BJ (cell line): ENCODE data around the gene FBRSL1. TPM values are rescaled to one million over a fixed set of nuclear protein-coding genes. Genes with fewer than 3 reads are reported as not detected.

Source experiments
- CTCF ChIA-PET: fragments of 350-600 bp; formaldehyde crosslinking; extraction: SDS; loops from one replicate; lab custom pipeline; 2021; ENCODE audit warnings: antibody characterized with exemption, inconsistent platforms; lab: Yijun Ruan, JAX
- POLR2A ChIA-PET: fragments of 300-600 bp; sonication (Branson Sonifier 250); formaldehyde crosslinking; extraction: SDS; loops from one replicate; lab custom pipeline; 2021; ENCODE audit warnings: antibody characterized with exemption; lab: Charles Lee
- DNase-seq: peaks from one replicate; pipeline ENCODE4 v3.0.0-alpha.2; 2011; ENCODE audit warnings: low read depth
- H3K27me3 ChIP-seq: 2 replicates; pipeline ENCODE4 v1.6.0; 2011; ENCODE audit warnings: low read length; ENCODE audit not compliant: control insufficient read depth, insufficient read depth
- H3K36me3 ChIP-seq: 2 replicates; pipeline ENCODE4 v1.5.1; 2011; ENCODE audit warnings: low read length; ENCODE audit not compliant: control insufficient read depth, insufficient read depth
- H3K4me3 ChIP-seq: 2 replicates; pipeline ENCODE4 v1.5.1; 2011; ENCODE audit warnings: low read depth, mild to moderate bottlenecking, control low read depth, low read length
- CTCF ChIP-seq: IDR thresholded peaks from 2 replicates; pipeline ENCODE4 v1.5.1; 2011; ENCODE audit warnings: low read depth, mild to moderate bottlenecking, control low read depth, inconsistent platforms, low read length, moderate library complexity; ENCODE audit not compliant: insufficient read depth
- polyA plus RNA-seq: library from polyadenylated mRNA; depleted of rRNA; stranded (reverse); fragments of >200 nt; gene quantifications from 2 replicates; pipeline ENCODE4 v1.2.3, GENCODE V29; 2011

FBRSL1 gene
- polyA plus RNA-seq, 1 experiment = 1.4 TPM

- H3K36me3 ChIP-seq = peaks cover 1% of the 10 kb centered on the region
- no peak overlapping the region for H3K4me3 ChIP-seq
- H3K27me3 ChIP-seq = no peaks in the 10 kb centered on the region
- DNase-seq = no peak
- no peak for TF ChIP-seq CTCF
- POLR2A ChIA-PET = no interaction called here
- CTCF ChIA-PET = interaction anchor here (0.6 to 2.8 kb wide), 6 partner anchors 9 to 101 kb away, joined by 3 to 9 read pairs (median 3); no protein-coding TSS in a partner anchor
Measured at GRCh38 chr12:132513458-132514135, 23.6 kb downstream of the FBRSL1 start.

DNA sequence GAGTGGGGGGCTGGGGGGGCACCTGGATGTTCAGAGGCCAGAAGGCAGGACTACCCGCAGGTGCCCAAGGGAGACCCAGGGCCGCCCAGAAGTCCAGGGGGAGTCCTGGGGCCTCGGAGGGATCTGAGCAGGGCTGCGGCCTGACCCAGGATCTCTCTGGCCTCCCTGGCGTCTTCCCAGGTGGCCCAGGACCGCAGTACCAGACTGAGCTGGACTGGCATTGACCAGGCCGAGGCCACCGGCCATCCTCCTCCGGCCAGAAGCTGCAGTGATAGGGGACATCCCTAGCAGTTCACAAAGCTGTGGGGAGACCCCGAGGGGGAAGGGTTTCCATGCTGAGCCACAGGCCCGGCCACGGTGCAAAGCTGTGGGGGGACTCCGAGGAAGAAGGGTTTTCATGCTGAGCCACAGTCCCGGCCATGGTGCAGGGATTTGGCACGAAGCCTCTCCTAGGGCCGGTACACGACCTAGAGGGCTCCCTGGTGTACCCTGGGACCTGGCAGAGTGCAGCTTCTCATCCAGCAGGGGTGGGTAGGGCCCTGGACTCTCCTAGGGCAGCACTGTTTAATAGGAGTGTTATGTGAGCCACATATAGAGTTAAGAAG, 24.4 kb downstream of the FBRSL1 start:
- ChIA-PET CTCF (interaction anchor here (0.9 to 2.8 kb wide), 4 partner anchors 8 to 99 kb away, joined by 3 to 9 read pairs (median 4); no protein-coding TSS in a partner anchor), POLR2A (no interaction called here)
- DNase-seq = no peak
- H3K36me3 ChIP-seq = peaks cover 1% of the 10 kb centered on the region
- no peak overlapping the region for H3K4me3 ChIP-seq
- no peak for TF ChIP-seq CTCF
- no peaks in the 10 kb centered on the region for H3K27me3 ChIP-seq

DNA sequence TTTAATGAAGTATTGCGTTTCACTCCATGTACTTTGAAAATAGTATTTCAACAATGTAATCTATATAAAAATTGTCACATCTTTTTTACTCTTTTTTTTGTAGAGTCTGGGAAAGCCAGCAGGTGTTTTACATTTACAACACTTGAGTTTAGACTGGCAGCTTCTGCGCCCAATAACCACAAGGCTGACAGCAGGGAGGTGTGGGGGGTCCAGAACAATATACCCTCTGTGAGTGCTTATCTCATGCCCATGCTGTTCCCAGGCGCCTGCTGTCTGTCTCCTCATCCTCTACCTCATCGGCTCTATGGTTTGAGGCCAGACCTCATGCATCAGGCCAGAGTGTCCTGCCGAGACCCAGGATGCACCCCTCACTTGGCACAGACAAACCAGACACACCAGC, 24.9 kb downstream of the FBRSL1 start:
- ChIA-PET POLR2A (no interaction called here), CTCF (interaction anchor here (0.7 to 2.8 kb wide), 7 partner anchors 8 to 100 kb away, joined by 3 to 9 read pairs (median 3); no protein-coding TSS in a partner anchor)
- H3K36me3 ChIP-seq = peaks cover 1% of the 10 kb centered on the region
- TF ChIP-seq CTCF = no peak
- no peak overlapping the region for H3K4me3 ChIP-seq
- no peaks in the 10 kb centered on the region for H3K27me3 ChIP-seq
- DNase-seq = no peak

- H3K36me3 ChIP-seq = no peaks in the 10 kb centered on the region; the same call in 1 of the 2 replicates
- CTCF ChIA-PET = interaction anchor here (0.6 to 1.4 kb wide), 4 partner anchors 7 to 181 kb away, joined by 3 to 6 read pairs (median 4); no protein-coding TSS in a partner anchor
- no peak overlapping the region for H3K4me3 ChIP-seq
- TF ChIP-seq CTCF = no peak
- DNase-seq = no peak
- POLR2A ChIA-PET = interaction anchor here (0.7 kb wide), 1 partner anchor 28 kb away, joined by 14 read pairs; no protein-coding TSS in a partner anchor
- no peaks in the 10 kb centered on the region for H3K27me3 ChIP-seq
Measured at GRCh38 chr12:132516095-132517012, 26.4 kb downstream of the FBRSL1 start.
